Fibroblast of villous mesenchyme (primary cell): ENCODE results near the gene SIPA1L3. TPM values are rescaled to one million over a fixed set of nuclear protein-coding genes. Genes with fewer than 3 reads are reported as not detected.

ENCODE experiments used
- DNase-seq: peaks from one replicate; pipeline ENCODE4 v3.0.0-alpha.2; 2010; ENCODE audit warnings: low read depth
- H3K4me3 ChIP-seq: 2 replicates; pipeline ENCODE4 v1.5.1; 2011; ENCODE audit warnings: low read depth, mild to moderate bottlenecking, low read length
- total RNA-seq: library from RNA; depleted of rRNA; stranded (reverse); fragments of >200 nt; gene quantifications from 2 replicates; pipeline ENCODE4 v1.2.3, GENCODE V29; 2012
- TF ChIP-seq, protein P1 (sequence below): IDR thresholded peaks from 2 replicates; pipeline ENCODE4 v1.5.1; 2012; ENCODE audit warnings: low read depth, mild to moderate bottlenecking, low read length; ENCODE audit not compliant: insufficient read depth

The SIPA1L3 gene
- total RNA-seq, 1 donor, result 19.0 TPM

DNA sequence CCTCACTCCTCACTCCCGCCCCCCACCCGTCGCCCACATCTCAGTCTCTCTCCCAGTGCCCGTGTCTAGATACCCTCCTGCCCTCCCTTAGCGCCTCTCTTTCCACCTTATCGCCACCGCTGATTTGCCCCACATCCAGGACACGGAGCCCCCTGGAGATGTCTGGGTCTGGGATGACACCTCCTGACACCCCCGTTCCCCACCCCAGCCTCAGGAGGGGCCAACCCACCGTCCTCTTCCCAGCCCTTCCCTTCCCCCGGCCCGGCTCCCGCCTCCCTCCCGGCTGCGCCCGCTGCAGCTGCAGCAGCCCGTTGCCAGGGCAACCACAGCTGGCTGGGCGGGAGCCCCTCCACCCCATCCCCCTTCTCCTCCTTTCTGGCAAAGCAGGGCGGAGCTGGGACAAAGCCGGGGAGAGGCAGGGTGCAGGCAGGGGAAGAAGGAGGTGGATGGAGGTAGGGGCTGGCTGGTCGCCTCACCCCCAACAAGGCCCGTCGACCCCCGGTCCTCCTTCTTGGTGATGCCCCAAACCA is 303.5 kb downstream of the SIPA1L3 start:
- TF ChIP-seq, protein P1, sequence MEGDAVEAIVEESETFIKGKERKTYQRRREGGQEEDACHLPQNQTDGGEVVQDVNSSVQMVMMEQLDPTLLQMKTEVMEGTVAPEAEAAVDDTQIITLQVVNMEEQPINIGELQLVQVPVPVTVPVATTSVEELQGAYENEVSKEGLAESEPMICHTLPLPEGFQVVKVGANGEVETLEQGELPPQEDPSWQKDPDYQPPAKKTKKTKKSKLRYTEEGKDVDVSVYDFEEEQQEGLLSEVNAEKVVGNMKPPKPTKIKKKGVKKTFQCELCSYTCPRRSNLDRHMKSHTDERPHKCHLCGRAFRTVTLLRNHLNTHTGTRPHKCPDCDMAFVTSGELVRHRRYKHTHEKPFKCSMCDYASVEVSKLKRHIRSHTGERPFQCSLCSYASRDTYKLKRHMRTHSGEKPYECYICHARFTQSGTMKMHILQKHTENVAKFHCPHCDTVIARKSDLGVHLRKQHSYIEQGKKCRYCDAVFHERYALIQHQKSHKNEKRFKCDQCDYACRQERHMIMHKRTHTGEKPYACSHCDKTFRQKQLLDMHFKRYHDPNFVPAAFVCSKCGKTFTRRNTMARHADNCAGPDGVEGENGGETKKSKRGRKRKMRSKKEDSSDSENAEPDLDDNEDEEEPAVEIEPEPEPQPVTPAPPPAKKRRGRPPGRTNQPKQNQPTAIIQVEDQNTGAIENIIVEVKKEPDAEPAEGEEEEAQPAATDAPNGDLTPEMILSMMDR, result no peak
- peak overlapping the region; percentile 25 for H3K4me3 ChIP-seq
- DNase-seq, result peak; percentile 56

DNA sequence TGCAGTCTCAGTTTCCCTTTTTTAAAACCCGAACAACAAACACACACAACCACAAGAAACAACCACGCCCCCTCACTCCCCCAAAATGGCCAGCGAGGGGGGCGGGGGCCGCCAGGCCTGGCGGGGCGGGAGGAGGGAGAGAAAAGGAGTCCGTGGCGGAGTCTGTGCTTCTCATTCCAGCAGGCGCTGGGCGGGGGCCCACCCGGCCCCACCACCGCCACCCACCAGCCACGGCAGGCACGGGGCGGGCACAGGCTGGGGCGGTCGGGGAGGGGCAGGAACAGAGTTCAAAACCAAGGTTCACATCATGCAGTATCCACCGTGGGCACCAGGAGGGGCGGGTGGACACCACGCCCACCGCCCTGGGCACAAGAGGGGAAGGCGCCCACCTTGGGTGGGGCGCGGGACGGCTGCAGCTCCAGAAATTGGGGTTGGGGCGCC is 304.2 kb downstream of the SIPA1L3 start:
- no peak for DNase-seq
- H3K4me3 ChIP-seq, result peak overlapping the region; percentile 25
- TF ChIP-seq, protein P1, result peak; percentile 16

DNA sequence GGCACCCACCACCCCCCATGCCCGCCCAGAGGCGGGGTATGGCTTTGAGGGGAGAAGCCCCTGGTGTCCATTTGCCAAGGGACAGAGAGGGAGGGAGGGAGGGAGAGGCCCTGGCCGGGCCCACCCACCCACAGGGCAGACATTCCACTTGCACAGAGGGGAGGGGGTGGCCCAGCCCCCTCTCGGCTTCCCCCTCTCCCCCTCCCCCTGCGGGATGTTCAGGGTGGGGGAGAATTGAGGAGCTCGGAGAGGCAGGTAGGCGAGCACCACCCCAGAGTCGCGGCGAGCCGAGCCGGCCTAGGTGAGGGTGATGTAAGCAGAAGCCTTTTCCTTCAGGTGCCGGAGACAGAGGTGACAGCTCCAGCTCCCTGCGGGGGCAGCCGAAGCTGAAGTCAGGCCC is 304.8 kb downstream of the SIPA1L3 start:
- TF ChIP-seq, protein P1, result no peak
- no peak overlapping the region for H3K4me3 ChIP-seq
- no peak for DNase-seq

DNA sequence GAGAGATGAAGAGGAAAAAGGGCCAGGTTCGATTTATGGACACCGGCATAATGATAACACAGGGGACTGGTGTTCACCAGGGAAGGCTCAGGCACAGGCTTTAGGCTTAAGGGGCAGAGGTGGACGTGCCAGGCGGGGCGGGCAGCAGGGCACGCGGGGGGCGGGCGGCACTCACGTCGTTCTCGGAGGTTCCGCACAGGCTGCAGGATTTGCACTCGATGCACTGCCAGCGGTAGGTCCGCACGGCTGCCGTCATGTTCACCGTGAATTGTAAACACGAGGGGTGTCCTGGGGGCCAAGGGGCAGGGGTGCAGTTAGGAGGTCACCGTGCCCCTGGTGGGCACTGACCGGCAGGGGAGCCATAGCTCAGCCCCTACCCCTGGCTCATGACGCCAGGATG is 306.5 kb downstream of the SIPA1L3 start:
- TF ChIP-seq, protein P1, result no peak
- no peak overlapping the region for H3K4me3 ChIP-seq
- DNase-seq, result no peak

DNA sequence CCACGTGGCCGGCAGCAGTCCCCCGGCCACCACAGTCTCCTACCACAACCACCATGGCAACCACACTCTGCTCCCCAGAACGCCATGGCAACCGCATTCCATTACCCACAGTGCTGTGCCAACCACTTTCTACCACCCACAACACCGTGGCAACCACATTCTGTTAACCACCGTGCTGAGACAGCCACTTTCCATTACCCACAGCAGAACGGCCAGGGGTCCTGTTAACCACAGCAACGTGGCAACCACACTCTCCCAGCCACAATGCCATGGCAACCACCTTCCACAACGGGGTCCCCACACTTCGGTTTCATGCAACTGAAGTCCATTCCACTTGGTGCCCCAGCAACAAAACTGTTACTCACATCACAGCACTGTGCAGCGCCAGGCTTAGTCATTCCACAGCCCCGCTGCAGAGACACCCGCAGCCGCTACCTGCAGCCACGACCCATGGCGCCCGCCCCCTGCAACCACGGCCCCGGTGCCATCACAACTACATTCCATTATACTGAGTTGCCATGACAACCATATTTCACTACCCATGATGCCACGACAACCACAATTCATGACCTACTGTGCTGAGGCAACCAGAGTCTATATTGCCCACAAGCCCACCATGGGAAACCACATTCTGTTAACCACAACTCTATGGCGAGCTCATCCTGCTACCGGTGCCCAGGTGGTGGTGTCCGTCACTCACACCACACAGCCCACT is 307.1 kb downstream of the SIPA1L3 start:
- TF ChIP-seq, protein P1, result no peak
- H3K4me3 ChIP-seq, result no peak overlapping the region
- DNase-seq, result no peak

DNA sequence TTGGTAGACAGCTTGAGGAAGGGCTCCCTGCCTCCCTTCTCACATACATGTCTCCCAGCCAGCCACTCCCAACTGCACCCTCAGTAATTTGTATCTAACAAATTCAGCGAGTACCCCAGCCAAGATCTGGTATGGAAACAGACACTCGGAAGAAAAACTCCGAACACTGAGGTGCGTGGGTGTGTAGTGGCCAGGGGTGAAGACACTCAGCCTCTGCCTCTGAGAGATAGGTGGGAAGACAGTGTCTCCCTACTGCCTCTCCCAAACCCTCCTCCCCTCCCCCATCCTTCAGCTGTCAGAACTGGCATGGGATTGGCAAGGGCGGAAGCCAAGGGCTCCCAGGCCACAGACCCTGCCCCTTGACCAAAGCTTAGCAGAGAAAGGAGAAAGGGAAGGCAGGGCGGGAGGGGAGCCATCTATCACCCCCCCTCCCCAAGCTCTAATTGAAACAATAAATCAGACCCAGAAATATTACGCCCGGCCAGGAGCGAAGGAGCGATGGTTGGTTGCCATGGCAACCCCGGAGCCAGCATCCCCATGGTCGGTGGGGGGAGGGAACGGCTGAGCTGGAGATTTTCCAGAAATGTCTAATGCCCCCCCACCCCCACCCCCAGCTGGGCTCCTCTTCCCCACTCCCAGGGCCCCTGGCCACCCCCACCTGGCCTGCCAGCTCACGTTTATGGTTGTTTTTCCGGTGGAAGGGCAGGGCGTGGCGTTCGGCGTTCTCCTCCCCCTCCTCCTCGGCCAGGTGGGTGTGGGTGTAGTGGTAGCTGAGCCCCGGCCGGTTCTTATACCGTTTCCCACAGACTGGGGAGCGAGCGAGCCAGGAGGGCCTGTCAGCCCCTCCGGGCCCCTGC is 310.0 kb downstream of the SIPA1L3 start:
- no peak for DNase-seq
- no peak overlapping the region for H3K4me3 ChIP-seq

More for the DNA sequence above, 310.0 kb downstream of the SIPA1L3 start:
- TF ChIP-seq, protein P1, result no peak
